ENCODE data around the gene TMEM179. TPM values are rescaled to one million over a fixed set of nuclear protein-coding genes. Genes with fewer than 3 reads are reported as not detected.
"Not testable (repeated sequence)": the region's sequence is repeated elsewhere in the genome, so short reads cannot be mapped to it uniquely, and the experiment has no call there.

Gene TMEM179
- total RNA-seq, 4 donors from 2014 or later, result not detected

GRCh38 chr14:104581521-104581920 lies 23.1 kb downstream of the TMEM179 start:
- H3K27me3 ChIP-seq, result peaks cover 0 to 99% (median 0%) of the 10 kb centered on the region in 4 donors
- no peak overlapping the region for H3K4me3 ChIP-seq
- no peak overlapping the region for H3K27ac ChIP-seq
- TF ChIP-seq CTCF (IDR thresholded peaks at IDR 0.05) (no peak), POLR2A (IDR thresholded peaks at IDR 0.05) (no peak)
- DNase-seq, result no peak
- whole genome bisulfite sequencing, 2 donors, result 90% methylated on average over 5 of the region's 9 CpGs; no CpG with 5 or more reads in 1 of the 2 donors
- no peaks in the 10 kb centered on the region for H3K9me3 ChIP-seq
- H3K36me3 ChIP-seq, result no peaks in the 10 kb centered on the region
- intact Hi-C loops (cut with DNase I), result no loop called here
- peaks cover 0 to 10% (median 0%) of the 10 kb centered on the region in 3 donors for H3K4me1 ChIP-seq

GRCh38 chr14:104580961-104581360 lies 23.6 kb downstream of the TMEM179 start:
- H3K4me3 ChIP-seq, result no peak overlapping the region
- H3K27me3 ChIP-seq, result peaks cover 0 to 99% (median 0%) of the 10 kb centered on the region in 4 donors
- intact Hi-C loops (cut with DNase I), result no loop called here
- H3K36me3 ChIP-seq, result no peaks in the 10 kb centered on the region
- DNase-seq, result no peak
- no peaks in the 10 kb centered on the region for H3K9me3 ChIP-seq
- H3K27ac ChIP-seq, result no peak overlapping the region
- H3K4me1 ChIP-seq, result peaks cover 0 to 10% (median 0%) of the 10 kb centered on the region in 3 donors
- no peak for TF ChIP-seq CTCF (IDR thresholded peaks at IDR 0.05)
- no peak for TF ChIP-seq POLR2A (IDR thresholded peaks at IDR 0.05)
- WGBS, 2 donors, result 10% methylated on average over 2 of the region's 9 CpGs; no CpG with 5 or more reads in 1 of the 2 donors

GRCh38 chr14:104579939-104580338 lies 24.6 kb downstream of the TMEM179 start:
- H3K4me1 ChIP-seq; intact Hi-C loops (cut with DNase I); H3K36me3 ChIP-seq; H3K4me3 ChIP-seq; H3K9me3 ChIP-seq; DNase-seq; H3K27ac ChIP-seq: not testable (repeated sequence)
- 33 to 60% methylated on average over 1 to 2 of the region's 6 CpGs for WGBS, 2 donors
- H3K27me3 ChIP-seq, result peaks cover 0 to 100% (median 0%) of the 10 kb centered on the region in 4 donors

GRCh38 chr14:104579507-104579906 lies 25.1 kb downstream of the TMEM179 start, which contains the start of gene C14orf180:
Gene C14orf180 (plus strand): TSS chr14:104579764. CDS start chr14:104586431, 6,667 bp downstream.
- 30 to 47% methylated on average over 3 to 5 of the region's 17 CpGs for WGBS, 2 donors
- peaks cover 0 to 98% (median 0%) of the 10 kb centered on the region in 4 donors for H3K27me3 ChIP-seq
- no peaks in the 10 kb centered on the region for H3K9me3 ChIP-seq
- intact Hi-C loops (cut with DNase I), result no loop called here
- no peak within 1 kb of the TSS for H3K4me3 ChIP-seq
- no peaks in the 10 kb centered on the region for H3K36me3 ChIP-seq
- no peak for DNase-seq
- no peak within 1 kb of the TSS for H3K27ac ChIP-seq
- peaks cover 0 to 10% (median 0%) of the 10 kb centered on the region in 3 donors for H3K4me1 ChIP-seq
- TF ChIP-seq CTCF (IDR thresholded peaks at IDR 0.05) (no peak), POLR2A (IDR thresholded peaks at IDR 0.05) (no peak)

- H3K4me3 ChIP-seq, result no peak overlapping the region
- peaks cover 0 to 10% (median 0%) of the 10 kb centered on the region in 3 donors for H3K4me1 ChIP-seq
- H3K9me3 ChIP-seq, result no peaks in the 10 kb centered on the region
- no peak overlapping the region for H3K27ac ChIP-seq
- TF ChIP-seq POLR2A (IDR thresholded peaks at IDR 0.05) (no peak), CTCF (IDR thresholded peaks at IDR 0.05) (no peak)
- intact Hi-C loops (cut with DNase I), result no loop called here
- no peaks in the 10 kb centered on the region for H3K36me3 ChIP-seq
- H3K27me3 ChIP-seq, result peaks cover 0 to 98% (median 0%) of the 10 kb centered on the region in 4 donors
- no CpG with 5 or more reads among the region's 11 CpGs for WGBS, 2 donors
- no peak for DNase-seq
Observed at GRCh38 chr14:104578321-104578720, 26.3 kb downstream of the TMEM179 start.

All from esophagus squamous epithelium (tissue), 5 donors.